HG03159 (cell line): ENCODE data around the gene TAS2R31.

Experiments
- ATAC-seq: cut with Tn5 transposase; IDR thresholded peaks from one replicate; pipeline ENCODE4 v1.9.1; 2021; ENCODE audit warnings: mild to moderate bottlenecking, moderate library complexity; ENCODE audit not compliant: unreplicated experiment

TAS2R31 gene

GRCh38 chr12:11007608-11008007 is 23.6 kb downstream of the TAS2R31 start:
- no peak for ATAC-seq

GRCh38 chr12:10998204-10998603 is 33.0 kb downstream of the TAS2R31 start, which contains the start of gene TAS2R20:
TSS of gene TAS2R20 (minus strand) at chr12:10998304. CDS start at chr12:10997875, 429 bp downstream.
- ATAC-seq, result no peak

- ATAC-seq, result no peak
These were observed 36.9 kb downstream of the TAS2R31 start for GRCh38 chr12:10994307-10994706.

GRCh38 chr12:10989107-10989506 is 42.1 kb downstream of the TAS2R31 start:
- no peak for ATAC-seq

- no peak for ATAC-seq
These were observed 44.4 kb downstream of the TAS2R31 start, which contains the start of gene TAS2R50 for GRCh38 chr12:10986812-10987211. TSS of gene TAS2R50 (minus strand) at chr12:10986912. CDS start at chr12:10986860, 52 bp downstream.

- ATAC-seq, result no peak
These were observed 49.0 kb downstream of the TAS2R31 start for GRCh38 chr12:10982244-10982643.
